Uterine smooth muscle cell (primary cell): ENCODE results near the gene SOX3. TPM values are rescaled to one million over a fixed set of nuclear protein-coding genes. Genes with fewer than 3 reads are reported as not detected.

Experiments
- total RNA-seq: library from RNA; depleted of rRNA; stranded (reverse); fragments of >200 nt; gene quantifications from 2 replicates; pipeline ENCODE4 v1.2.3, GENCODE V29; 2014

SOX3 gene
- total RNA-seq = not detected in 2 replicates

GRCh38 chrX:140504371-140505324 is at the start of gene SOX3:
SOX3 (minus strand) TSS chrX:140505069; CDS start chrX:140505060, 9 bp downstream.

Other genes with a start within 250 kb of the SOX3 start
- 9.7 and 9.8 TPM in 2 replicates for gene LINC00632, start 204.7 kb upstream of the SOX3 start, total RNA-seq